Putamen (tissue), 1 donor: Measurements from ENCODE around the gene CTIF.

ENCODE experiments used
- DNase-seq: peaks from one replicate; pipeline ENCODE4 v3.0.0-alpha.2; 2016; ENCODE audit warnings: low spot score

CTIF gene

GRCh38 chr18:48851599-48851960, 312.7 kb downstream of the CTIF start:
- DNase-seq, result peak; percentile 72

- DNase-seq, result no peak
Observed at GRCh38 chr18:48852292-48852691, 313.5 kb downstream of the CTIF start.

- DNase-seq, result no peak
Observed at GRCh38 chr18:48852794-48853193, 314.0 kb downstream of the CTIF start.

GRCh38 chr18:48853588-48853987, 314.8 kb downstream of the CTIF start:
- DNase-seq, result no peak

- no peak for DNase-seq
Observed at GRCh38 chr18:48854780-48855179, 315.9 kb downstream of the CTIF start.

- DNase-seq, result no peak
Observed at GRCh38 chr18:48855422-48856377, 316.9 kb downstream of the CTIF start.

- no peak for DNase-seq
Observed at GRCh38 chr18:48857023-48857694, 318.3 kb downstream of the CTIF start.

- DNase-seq, result no peak
Observed at GRCh38 chr18:48858676-48859075, 319.8 kb downstream of the CTIF start.

- DNase-seq, result peak; percentile 93
Observed at GRCh38 chr18:48859311-48860268, 320.8 kb downstream of the CTIF start.

- no peak for DNase-seq
Observed at GRCh38 chr18:48860269-48861180, 321.7 kb downstream of the CTIF start.

- DNase-seq, result no peak
Observed at GRCh38 chr18:48861181-48861708, 322.4 kb downstream of the CTIF start.

- no peak for DNase-seq
Observed at GRCh38 chr18:48862132-48862531, 323.3 kb downstream of the CTIF start.

GRCh38 chr18:48862678-48863270, 323.9 kb downstream of the CTIF start:
- DNase-seq, result no peak

- DNase-seq, result no peak
Observed at GRCh38 chr18:48863432-48864065, 324.7 kb downstream of the CTIF start.

GRCh38 chr18:48864876-48865275, 326.0 kb downstream of the CTIF start:
- DNase-seq, result no peak

- peak; percentile 64 for DNase-seq
Observed at GRCh38 chr18:48866028-48866733, 327.4 kb downstream of the CTIF start.

- DNase-seq, result no peak
Observed at GRCh38 chr18:48866856-48867255, 328.0 kb downstream of the CTIF start.

GRCh38 chr18:48867978-48868377, 329.1 kb downstream of the CTIF start:
- DNase-seq, result no peak
